ENCODE data around the gene PNMA8B.
"Not testable (repeated sequence)": the region's sequence is repeated elsewhere in the genome, so short reads cannot be mapped to it uniquely, and the experiment has no call there.

PNMA8B gene

GRCh38 chr19:46513461-46514236 lies 18.0 kb upstream of the PNMA8B start:
- DNase-seq (ENCODE audit: low spot score), result peak; percentile 91

- DNase-seq (ENCODE audit: low spot score), result no peak
Observed at GRCh38 chr19:46511237-46511636, 15.6 kb upstream of the PNMA8B start.

- DNase-seq (ENCODE audit: low spot score), result no peak
Observed at GRCh38 chr19:46508206-46508605, 12.5 kb upstream of the PNMA8B start.

- no peak for DNase-seq (ENCODE audit: low spot score)
Observed at GRCh38 chr19:46503848-46504453, 8.3 kb upstream of the PNMA8B start.

GRCh38 chr19:46502891-46503290 lies 7.2 kb upstream of the PNMA8B start:
- DNase-seq (ENCODE audit: low spot score), result no peak

- DNase-seq (ENCODE audit: low spot score), result no peak
Observed at GRCh38 chr19:46499692-46500091, 4.0 kb upstream of the PNMA8B start.

- no peak for DNase-seq (ENCODE audit: low spot score)
Observed at GRCh38 chr19:46497773-46498172, 2.1 kb upstream of the PNMA8B start.

GRCh38 chr19:46496886-46497285 lies 1.2 kb upstream of the PNMA8B start:
- DNase-seq (ENCODE audit: low spot score), result not testable (repeated sequence)

GRCh38 chr19:46496304-46496703 lies 637 bp upstream of the PNMA8B start:
- no peak for DNase-seq (ENCODE audit: low spot score)

- no peak for DNase-seq (ENCODE audit: low spot score)
Observed at GRCh38 chr19:46494941-46495785, 504 bp downstream of the PNMA8B start.

- peak; percentile 34 for DNase-seq (ENCODE audit: low spot score)
Observed at GRCh38 chr19:46494146-46494940, 1.3 kb downstream of the PNMA8B start.

- DNase-seq (ENCODE audit: low spot score), result peak; percentile 37
Observed at GRCh38 chr19:46493236-46494145, 2.2 kb downstream of the PNMA8B start.

GRCh38 chr19:46492841-46493235 lies 2.8 kb downstream of the PNMA8B start:
- DNase-seq (ENCODE audit: low spot score), result peak; percentile 59

- DNase-seq (ENCODE audit: low spot score), result no peak
Observed at GRCh38 chr19:46491975-46492682, 3.5 kb downstream of the PNMA8B start.

GRCh38 chr19:46490774-46491173 lies 4.9 kb downstream of the PNMA8B start:
- no peak for DNase-seq (ENCODE audit: low spot score)

GRCh38 chr19:46489445-46490272 lies 6.0 kb downstream of the PNMA8B start:
- DNase-seq (ENCODE audit: low spot score), result peak; percentile 33

GRCh38 chr19:46488551-46488950 lies 7.1 kb downstream of the PNMA8B start:
- DNase-seq (ENCODE audit: low spot score), result no peak

- DNase-seq (ENCODE audit: low spot score), result peak; percentile 86
Observed at GRCh38 chr19:46487802-46488445, 7.7 kb downstream of the PNMA8B start.
